SK-N-SH treated with all-trans-retinoic acid at 6 μM for 48 hours (cell line): ENCODE data around the gene PIGN.

ENCODE experiments used
- ATAC-seq: fragments of 200-7000 bp; cut with Tn5 transposase; 3 replicates; pipeline ENCODE4 v1.9.1; 2020; ENCODE audit warnings: mild to moderate bottlenecking, moderate library complexity
- ARNTL ChIP-seq: fragments of 450-650 bp; formaldehyde crosslinking; IDR thresholded peaks from 2 replicates; pipeline ENCODE4 v1.5.0; 2020; ENCODE audit warnings: low read depth, mild to moderate bottlenecking, moderate library complexity, borderline replicate concordance
- BACH2 ChIP-seq: fragments of 250-450 bp; sonication (Bioruptor Pico); IDR thresholded peaks from 2 replicates; pipeline ENCODE4 v1.9.0; 2021; ENCODE audit warnings: mild to moderate bottlenecking, borderline replicate concordance
- CSDC2 ChIP-seq: fragments of 250-450 bp; sonication (Bioruptor Pico); IDR thresholded peaks from 2 replicates; pipeline ENCODE4 v1.5.0; 2020; ENCODE audit warnings: mild to moderate bottlenecking, moderate library complexity
- ESRRG ChIP-seq: fragments of 250-450 bp; sonication (Bioruptor Pico); IDR thresholded peaks from 2 replicates; pipeline ENCODE4 v1.6.1; 2021; ENCODE audit warnings: mild to moderate bottlenecking
- GLIS3 ChIP-seq: fragments of 250-450 bp; sonication (Bioruptor Pico); IDR thresholded peaks from 2 replicates; pipeline ENCODE4 v1.5.0; 2020; ENCODE audit warnings: mild to moderate bottlenecking, moderate library complexity
- ISL1 ChIP-seq: fragments of 250-450 bp; sonication (Bioruptor Pico); IDR thresholded peaks from 2 replicates; pipeline ENCODE4 v2.1.2; 2022; ENCODE audit warnings: mild to moderate bottlenecking, moderate library complexity
- OSR1 ChIP-seq: fragments of 250-450 bp; sonication (Bioruptor Pico); IDR thresholded peaks from 2 replicates; pipeline ENCODE4 v1.8.0; 2022; ENCODE audit warnings: moderate library complexity, mild to moderate bottlenecking, inconsistent platforms
- RARB ChIP-seq: fragments of 250-450 bp; sonication (Bioruptor Pico); IDR thresholded peaks from 2 replicates; pipeline ENCODE4 v1.8.0; 2021; ENCODE audit warnings: mild to moderate bottlenecking, moderate library complexity
- SNAI2 ChIP-seq: fragments of 250-450 bp; sonication (Bioruptor Pico); IDR thresholded peaks from 2 replicates; pipeline ENCODE4 v1.5.0; 2020; ENCODE audit warnings: mild to moderate bottlenecking, moderate library complexity
- TCF4 ChIP-seq: fragments of 250-450 bp; sonication (Bioruptor Pico); IDR thresholded peaks from 2 replicates; pipeline ENCODE4 v1.8.0; 2021; ENCODE audit warnings: mild to moderate bottlenecking, moderate library complexity, borderline replicate concordance
- TOX ChIP-seq: fragments of 250-450 bp; sonication (Bioruptor Pico); IDR thresholded peaks from 2 replicates; pipeline ENCODE4 v1.8.0; 2021; ENCODE audit warnings: mild to moderate bottlenecking, moderate library complexity, borderline replicate concordance
- ZFP3 ChIP-seq: fragments of 250-450 bp; sonication (Bioruptor Pico); IDR thresholded peaks from 2 replicates; pipeline ENCODE4 v1.5.0; 2020; ENCODE audit warnings: mild to moderate bottlenecking, moderate library complexity
- ZFP30 ChIP-seq: fragments of 450-650 bp; formaldehyde crosslinking; IDR thresholded peaks from 2 replicates; pipeline ENCODE4 v1.5.0; 2022; ENCODE audit warnings: mild to moderate bottlenecking, moderate library complexity
- ZNF565 ChIP-seq: fragments of 450-650 bp; formaldehyde crosslinking; conservative IDR thresholded peaks from 2 replicates; pipeline ENCODE4 v1.5.0; 2020; ENCODE audit warnings: low read depth, mild to moderate bottlenecking, moderate library complexity
- ZNF70 ChIP-seq: fragments of 450-650 bp; formaldehyde crosslinking; IDR thresholded peaks from 2 replicates; pipeline ENCODE4 v1.5.0; 2020; ENCODE audit warnings: mild to moderate bottlenecking, moderate library complexity
- ZNF8 ChIP-seq: fragments of 450-650 bp; formaldehyde crosslinking; IDR thresholded peaks from 2 replicates; pipeline ENCODE4 v1.5.0; 2020; ENCODE audit warnings: mild to moderate bottlenecking, moderate library complexity
- TF ChIP-seq, protein P1 (sequence below): fragments of 250-450 bp; sonication (Bioruptor Pico); IDR thresholded peaks from 2 replicates; pipeline ENCODE4 v1.8.0; 2020; ENCODE audit warnings: mild to moderate bottlenecking, moderate library complexity, borderline replicate concordance
- TF ChIP-seq, protein P2 (sequence below): fragments of 250-450 bp; sonication (Bioruptor Pico); IDR thresholded peaks from 2 replicates; pipeline ENCODE4 v1.5.1; 2021; ENCODE audit warnings: mild to moderate bottlenecking, moderate library complexity
- TF ChIP-seq, protein P3 (sequence below): fragments of 250-450 bp; sonication (Bioruptor Pico); IDR thresholded peaks from 2 replicates; pipeline ENCODE4 v1.8.0; 2021; ENCODE audit warnings: low read depth, mild to moderate bottlenecking, moderate library complexity, borderline replicate concordance
- TF ChIP-seq, protein P4 (sequence below): fragments of 250-450 bp; sonication (Bioruptor Pico); IDR thresholded peaks from 2 replicates; pipeline ENCODE4 v1.5.0; 2020; ENCODE audit warnings: mild to moderate bottlenecking, moderate library complexity
- TF ChIP-seq, protein P5 (sequence below): fragments of 250-450 bp; sonication (Bioruptor Pico); IDR thresholded peaks from 2 replicates; pipeline ENCODE4 v1.5.1; 2020; ENCODE audit warnings: low read depth, mild to moderate bottlenecking, moderate library complexity

The PIGN gene

DNA sequence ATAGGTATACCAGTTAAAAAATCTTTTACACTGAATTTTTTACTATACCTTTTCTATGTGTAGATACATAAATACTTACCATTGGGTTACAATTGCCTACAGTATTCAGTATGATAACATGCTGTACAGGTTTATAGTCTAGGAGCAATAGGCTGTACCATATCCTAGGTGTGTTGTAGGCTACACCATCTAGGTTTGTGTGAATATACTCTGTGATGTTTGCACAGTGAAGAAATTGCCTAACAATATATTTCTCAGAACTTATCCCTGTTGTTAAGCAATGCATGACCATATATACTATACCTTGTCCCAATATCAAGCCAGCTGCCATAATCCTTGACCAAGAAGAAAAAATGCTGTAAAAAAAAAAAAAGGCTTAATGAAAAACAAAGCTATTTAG lies 114.5 kb downstream of the PIGN start:
- no peak for ATAC-seq
- TF ChIP-seq, protein P1, sequence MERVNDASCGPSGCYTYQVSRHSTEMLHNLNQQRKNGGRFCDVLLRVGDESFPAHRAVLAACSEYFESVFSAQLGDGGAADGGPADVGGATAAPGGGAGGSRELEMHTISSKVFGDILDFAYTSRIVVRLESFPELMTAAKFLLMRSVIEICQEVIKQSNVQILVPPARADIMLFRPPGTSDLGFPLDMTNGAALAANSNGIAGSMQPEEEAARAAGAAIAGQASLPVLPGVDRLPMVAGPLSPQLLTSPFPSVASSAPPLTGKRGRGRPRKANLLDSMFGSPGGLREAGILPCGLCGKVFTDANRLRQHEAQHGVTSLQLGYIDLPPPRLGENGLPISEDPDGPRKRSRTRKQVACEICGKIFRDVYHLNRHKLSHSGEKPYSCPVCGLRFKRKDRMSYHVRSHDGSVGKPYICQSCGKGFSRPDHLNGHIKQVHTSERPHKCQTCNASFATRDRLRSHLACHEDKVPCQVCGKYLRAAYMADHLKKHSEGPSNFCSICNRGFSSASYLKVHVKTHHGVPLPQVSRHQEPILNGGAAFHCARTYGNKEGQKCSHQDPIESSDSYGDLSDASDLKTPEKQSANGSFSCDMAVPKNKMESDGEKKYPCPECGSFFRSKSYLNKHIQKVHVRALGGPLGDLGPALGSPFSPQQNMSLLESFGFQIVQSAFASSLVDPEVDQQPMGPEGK (CRISPR knock-in tag): no peak
- no peak for TF ChIP-seq BACH2
- no peak for TF ChIP-seq ZNF565
- TF ChIP-seq ZFP30 (CRISPR knock-in tag): no peak
- no peak for TF ChIP-seq ZNF8 (CRISPR knock-in tag)
- TF ChIP-seq ZFP3 (CRISPR knock-in tag): no peak
- TF ChIP-seq TOX (CRISPR knock-in tag): no peak
- TF ChIP-seq ESRRG (CRISPR knock-in tag): no peak
- no peak for TF ChIP-seq SNAI2 (CRISPR knock-in tag)
- TF ChIP-seq CSDC2 (CRISPR knock-in tag): no peak
- TF ChIP-seq OSR1 (CRISPR knock-in tag): no peak
- TF ChIP-seq, all 23 proteins: peak for 0

DNA sequence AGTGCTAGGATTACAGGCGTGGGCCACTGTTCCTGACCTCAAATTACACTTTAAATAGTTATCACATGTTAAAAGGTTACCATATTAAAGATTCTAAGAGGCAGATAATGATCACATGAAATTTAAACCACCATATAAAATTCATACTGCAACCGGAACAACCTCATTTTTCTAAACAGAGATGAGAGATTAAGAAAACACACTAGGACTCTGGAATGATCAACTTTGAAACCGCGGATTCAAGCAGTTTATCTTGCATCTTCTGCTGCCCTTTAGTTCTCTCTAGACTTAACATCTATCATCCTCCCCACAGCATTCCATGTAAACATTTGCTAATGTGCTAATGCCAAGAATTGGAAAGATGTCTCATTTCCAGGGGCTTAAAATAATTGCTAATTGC lies 115.8 kb downstream of the PIGN start:
- ATAC-seq: no peak
- TF ChIP-seq OSR1 (CRISPR knock-in tag): no peak
- TF ChIP-seq, protein P1 (CRISPR knock-in tag): no peak
- no peak for TF ChIP-seq ARNTL (CRISPR knock-in tag)
- TF ChIP-seq ZNF565: no peak
- no peak for TF ChIP-seq RARB
- TF ChIP-seq, protein P2, sequence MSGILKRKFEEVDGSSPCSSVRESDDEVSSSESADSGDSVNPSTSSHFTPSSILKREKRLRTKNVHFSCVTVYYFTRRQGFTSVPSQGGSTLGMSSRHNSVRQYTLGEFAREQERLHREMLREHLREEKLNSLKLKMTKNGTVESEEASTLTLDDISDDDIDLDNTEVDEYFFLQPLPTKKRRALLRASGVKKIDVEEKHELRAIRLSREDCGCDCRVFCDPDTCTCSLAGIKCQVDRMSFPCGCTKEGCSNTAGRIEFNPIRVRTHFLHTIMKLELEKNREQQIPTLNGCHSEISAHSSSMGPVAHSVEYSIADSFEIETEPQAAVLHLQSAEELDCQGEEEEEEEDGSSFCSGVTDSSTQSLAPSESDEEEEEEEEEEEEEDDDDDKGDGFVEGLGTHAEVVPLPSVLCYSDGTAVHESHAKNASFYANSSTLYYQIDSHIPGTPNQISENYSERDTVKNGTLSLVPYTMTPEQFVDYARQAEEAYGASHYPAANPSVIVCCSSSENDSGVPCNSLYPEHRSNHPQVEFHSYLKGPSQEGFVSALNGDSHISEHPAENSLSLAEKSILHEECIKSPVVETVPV (CRISPR knock-in tag): no peak
- no peak for TF ChIP-seq BACH2

DNA sequence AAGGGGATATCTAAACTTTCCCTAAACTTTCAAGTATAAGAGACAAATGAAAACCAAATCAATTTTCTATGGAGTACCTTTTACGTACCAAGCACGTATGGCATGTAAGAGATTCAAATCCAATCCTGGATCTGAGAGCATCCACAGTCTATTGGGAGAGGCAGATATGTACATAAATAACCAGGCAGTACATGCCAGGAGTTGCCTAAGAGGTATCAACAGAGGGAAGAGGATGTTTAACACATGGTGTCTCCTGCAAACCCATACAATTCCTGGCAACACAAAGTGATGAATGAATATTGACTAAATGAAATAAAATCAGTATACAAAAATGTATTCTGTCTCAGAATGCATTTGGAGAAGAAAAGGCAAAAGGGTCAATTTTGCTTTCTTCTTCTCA lies 116.6 kb downstream of the PIGN start:
- no peak for ATAC-seq
- TF ChIP-seq, protein P3, sequence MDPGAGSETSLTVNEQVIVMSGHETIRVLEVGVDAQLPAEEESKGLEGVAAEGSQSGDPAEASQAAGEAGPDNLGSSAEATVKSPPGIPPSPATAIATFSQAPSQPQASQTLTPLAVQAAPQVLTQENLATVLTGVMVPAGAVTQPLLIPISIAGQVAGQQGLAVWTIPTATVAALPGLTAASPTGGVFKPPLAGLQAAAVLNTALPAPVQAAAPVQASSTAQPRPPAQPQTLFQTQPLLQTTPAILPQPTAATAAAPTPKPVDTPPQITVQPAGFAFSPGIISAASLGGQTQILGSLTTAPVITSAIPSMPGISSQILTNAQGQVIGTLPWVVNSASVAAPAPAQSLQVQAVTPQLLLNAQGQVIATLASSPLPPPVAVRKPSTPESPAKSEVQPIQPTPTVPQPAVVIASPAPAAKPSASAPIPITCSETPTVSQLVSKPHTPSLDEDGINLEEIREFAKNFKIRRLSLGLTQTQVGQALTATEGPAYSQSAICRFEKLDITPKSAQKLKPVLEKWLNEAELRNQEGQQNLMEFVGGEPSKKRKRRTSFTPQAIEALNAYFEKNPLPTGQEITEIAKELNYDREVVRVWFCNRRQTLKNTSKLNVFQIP (CRISPR knock-in tag): no peak
- TF ChIP-seq ZFP30 (CRISPR knock-in tag) (no peak), TOX (CRISPR knock-in tag) (no peak), ZNF8 (CRISPR knock-in tag) (no peak), ZNF70 (no peak), ESRRG (CRISPR knock-in tag) (no peak), ZFP3 (CRISPR knock-in tag) (no peak), CSDC2 (CRISPR knock-in tag) (no peak), GLIS3 (CRISPR knock-in tag) (no peak), BACH2 (no peak), ISL1 (CRISPR knock-in tag) (no peak), ZNF565 (no peak), ARNTL (CRISPR knock-in tag) (no peak), TCF4 (no peak)
- TF ChIP-seq, protein P2 (CRISPR knock-in tag): no peak
- TF ChIP-seq, protein P4, sequence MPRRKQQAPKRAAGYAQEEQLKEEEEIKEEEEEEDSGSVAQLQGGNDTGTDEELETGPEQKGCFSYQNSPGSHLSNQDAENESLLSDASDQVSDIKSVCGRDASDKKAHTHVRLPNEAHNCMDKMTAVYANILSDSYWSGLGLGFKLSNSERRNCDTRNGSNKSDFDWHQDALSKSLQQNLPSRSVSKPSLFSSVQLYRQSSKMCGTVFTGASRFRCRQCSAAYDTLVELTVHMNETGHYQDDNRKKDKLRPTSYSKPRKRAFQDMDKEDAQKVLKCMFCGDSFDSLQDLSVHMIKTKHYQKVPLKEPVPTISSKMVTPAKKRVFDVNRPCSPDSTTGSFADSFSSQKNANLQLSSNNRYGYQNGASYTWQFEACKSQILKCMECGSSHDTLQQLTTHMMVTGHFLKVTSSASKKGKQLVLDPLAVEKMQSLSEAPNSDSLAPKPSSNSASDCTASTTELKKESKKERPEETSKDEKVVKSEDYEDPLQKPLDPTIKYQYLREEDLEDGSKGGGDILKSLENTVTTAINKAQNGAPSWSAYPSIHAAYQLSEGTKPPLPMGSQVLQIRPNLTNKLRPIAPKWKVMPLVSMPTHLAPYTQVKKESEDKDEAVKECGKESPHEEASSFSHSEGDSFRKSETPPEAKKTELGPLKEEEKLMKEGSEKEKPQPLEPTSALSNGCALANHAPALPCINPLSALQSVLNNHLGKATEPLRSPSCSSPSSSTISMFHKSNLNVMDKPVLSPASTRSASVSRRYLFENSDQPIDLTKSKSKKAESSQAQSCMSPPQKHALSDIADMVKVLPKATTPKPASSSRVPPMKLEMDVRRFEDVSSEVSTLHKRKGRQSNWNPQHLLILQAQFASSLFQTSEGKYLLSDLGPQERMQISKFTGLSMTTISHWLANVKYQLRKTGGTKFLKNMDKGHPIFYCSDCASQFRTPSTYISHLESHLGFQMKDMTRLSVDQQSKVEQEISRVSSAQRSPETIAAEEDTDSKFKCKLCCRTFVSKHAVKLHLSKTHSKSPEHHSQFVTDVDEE (CRISPR knock-in tag): no peak
- TF ChIP-seq, protein P5, sequence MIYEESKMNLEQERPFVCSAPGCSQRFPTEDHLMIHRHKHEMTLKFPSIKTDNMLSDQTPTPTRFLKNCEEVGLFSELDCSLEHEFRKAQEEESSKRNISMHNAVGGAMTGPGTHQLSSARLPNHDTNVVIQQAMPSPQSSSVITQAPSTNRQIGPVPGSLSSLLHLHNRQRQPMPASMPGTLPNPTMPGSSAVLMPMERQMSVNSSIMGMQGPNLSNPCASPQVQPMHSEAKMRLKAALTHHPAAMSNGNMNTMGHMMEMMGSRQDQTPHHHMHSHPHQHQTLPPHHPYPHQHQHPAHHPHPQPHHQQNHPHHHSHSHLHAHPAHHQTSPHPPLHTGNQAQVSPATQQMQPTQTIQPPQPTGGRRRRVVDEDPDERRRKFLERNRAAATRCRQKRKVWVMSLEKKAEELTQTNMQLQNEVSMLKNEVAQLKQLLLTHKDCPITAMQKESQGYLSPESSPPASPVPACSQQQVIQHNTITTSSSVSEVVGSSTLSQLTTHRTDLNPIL (CRISPR knock-in tag): no peak
- TF ChIP-seq, protein P1 (CRISPR knock-in tag): no peak
